Activated T-helper 1 cell treated with anti-CD3 and anti-CD28 coated beads, Interleukin-12 subunit alpha, Interleukin-12 subunit beta, Interleukin-2, Interleukin-4 antibody, amounts not matched to agents 30 ng/mL and 10 ng/mL and 1 ng/mL, durations not matched to agents 14 hours and 24 hours and 36 hours (primary cell): ENCODE data around the gene NECAP2. TPM values are rescaled to one million over a fixed set of nuclear protein-coding genes. Genes with fewer than 3 reads are reported as not detected.
"Not testable (repeated sequence)": the region's sequence is repeated elsewhere in the genome, so short reads cannot be mapped to it uniquely, and the experiment has no call there.

Source experiments
- DNase-seq: peaks from one replicate; pipeline ENCODE4 v3.0.0; 2021; ENCODE audit warnings: low spot score
- H3K27ac Mint-ChIP-seq: one replicate; pipeline ENCODE4 v1.8.0; 2021; ENCODE audit warnings: mild to moderate bottlenecking, mixed read lengths
- H3K27me3 Mint-ChIP-seq: one replicate; pipeline ENCODE4 v1.8.0; 2022; ENCODE audit warnings: mild to moderate bottlenecking, moderate library complexity, mixed read lengths; ENCODE audit not compliant: insufficient read depth
- H3K36me3 Mint-ChIP-seq: one replicate; pipeline ENCODE4 v1.8.0; 2021; ENCODE audit warnings: low read depth, mixed read lengths
- H3K4me1 Mint-ChIP-seq: one replicate; pipeline ENCODE4 v1.8.0; 2021; ENCODE audit warnings: low read depth, mixed read lengths
- H3K4me3 Mint-ChIP-seq: one replicate; pipeline ENCODE4 v1.8.0; 2021; ENCODE audit warnings: mild to moderate bottlenecking, moderate library complexity, mixed read lengths
- H3K9me3 Mint-ChIP-seq: one replicate; pipeline ENCODE4 v1.8.0; 2021; ENCODE audit warnings: mixed read lengths
- intact Hi-C: fragments of 100-400 bp; cut with micrococcal nuclease; formaldehyde crosslinking; loops from one replicate; pipeline ENCODE4 v1.15.1; 2024
- total RNA-seq: library from RNA; stranded (reverse); gene quantifications from 2 replicates; pipeline ENCODE4 v1.2.3, GENCODE V29; 2022

NECAP2 gene
- total RNA-seq, 1 donor from 2014 or later, result 81.9 TPM

DNA sequence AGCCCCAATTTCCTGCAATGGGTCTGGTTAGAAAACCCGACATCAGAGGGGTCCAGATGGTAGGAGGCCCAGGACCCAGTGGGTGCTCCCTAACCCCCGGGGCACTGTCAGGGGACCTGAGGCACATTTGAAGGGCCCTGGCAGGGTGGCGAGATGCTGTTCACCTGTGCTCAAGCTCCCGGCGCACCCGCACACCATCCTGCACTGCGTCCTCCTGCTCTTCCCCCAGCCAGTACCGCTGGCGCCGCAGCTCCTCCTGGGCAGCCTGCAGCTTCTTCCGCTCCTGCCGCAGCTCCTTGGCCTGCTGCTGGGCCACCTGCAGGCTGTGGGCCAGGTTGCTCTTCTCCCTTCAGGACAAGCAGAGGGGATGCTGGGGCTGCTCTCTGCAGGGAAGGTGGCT lies 37.6 kb downstream of the NECAP2 start:
- peaks cover 11% of the 10 kb centered on the region for H3K36me3 Mint-ChIP-seq
- no peak for DNase-seq
- intact Hi-C loops, result no loop called here
- H3K27me3 Mint-ChIP-seq, result no peaks in the 10 kb centered on the region
- no peak overlapping the region for H3K27ac Mint-ChIP-seq
- H3K9me3 Mint-ChIP-seq, result no peaks in the 10 kb centered on the region
- no peaks in the 10 kb centered on the region for H3K4me1 Mint-ChIP-seq
- H3K4me3 Mint-ChIP-seq, result no peak overlapping the region

DNA sequence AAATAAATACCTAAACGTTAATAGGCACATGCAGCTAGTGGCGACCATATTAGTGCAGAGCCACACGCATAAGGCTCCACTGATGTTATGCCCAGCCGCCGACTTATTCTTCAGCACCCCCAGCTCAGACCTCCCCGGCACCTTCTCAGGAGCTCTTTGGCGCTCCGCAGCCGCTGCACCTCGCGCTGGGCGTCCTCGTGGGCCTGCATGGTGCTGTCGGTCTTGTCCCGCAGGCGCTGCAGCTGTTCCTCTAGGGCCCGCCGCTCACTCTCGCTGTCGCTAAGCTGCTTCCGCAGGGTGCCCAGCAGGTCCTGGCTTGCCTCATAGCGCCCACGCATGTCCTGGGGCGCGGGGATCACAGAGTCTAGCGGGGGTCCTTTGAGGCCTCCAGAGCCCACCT lies 42.6 kb downstream of the NECAP2 start:
- H3K9me3 Mint-ChIP-seq, DNase-seq, intact Hi-C loops, H3K27me3 Mint-ChIP-seq, H3K4me1 Mint-ChIP-seq, H3K4me3 Mint-ChIP-seq, H3K27ac Mint-ChIP-seq: not testable (repeated sequence)
- H3K36me3 Mint-ChIP-seq, result peaks cover 11% of the 10 kb centered on the region

DNA sequence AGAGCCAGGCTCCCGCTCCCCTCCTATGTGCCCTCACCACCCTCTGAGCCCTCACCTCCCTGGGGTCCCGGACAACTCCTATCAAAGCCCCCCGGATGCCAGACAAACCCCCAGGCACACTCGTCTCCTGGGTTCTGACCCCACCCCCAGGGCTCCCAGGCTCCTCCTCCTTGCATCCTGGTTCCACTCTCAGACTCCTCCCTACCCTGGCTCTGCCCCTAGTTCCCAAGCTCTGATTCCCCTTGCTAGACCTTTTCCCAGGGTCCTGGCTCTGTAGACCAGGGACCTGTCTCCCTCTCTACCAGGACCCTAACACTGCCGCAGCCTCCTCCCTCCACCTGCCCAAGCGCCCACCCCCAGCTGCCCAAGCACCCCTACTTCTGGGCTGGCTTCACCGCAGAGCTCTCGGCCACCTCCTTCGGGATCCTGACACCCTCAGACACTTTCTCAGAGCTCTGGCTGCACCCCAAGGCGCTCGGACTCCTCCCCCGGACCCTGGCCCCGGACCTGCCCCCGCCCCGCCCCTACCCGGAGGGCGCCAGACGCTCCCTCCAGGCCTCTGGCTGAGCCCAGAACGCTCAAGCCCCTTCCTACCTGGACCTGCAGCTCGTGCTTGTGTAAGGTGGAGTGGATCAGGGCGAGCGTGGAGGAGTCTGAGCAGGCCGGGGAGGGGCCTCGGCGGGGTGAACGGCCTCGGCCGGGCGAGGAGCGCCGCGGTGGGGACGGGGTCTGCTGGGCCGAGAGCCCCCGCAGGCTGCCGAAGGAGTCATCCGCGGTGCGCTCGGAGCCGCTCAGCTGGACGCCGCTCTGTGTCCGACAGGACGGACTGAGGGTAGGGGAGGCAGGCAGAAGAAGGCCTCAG lies 43.3 kb downstream of the NECAP2 start:
- H3K27me3 Mint-ChIP-seq, H3K27ac Mint-ChIP-seq, H3K4me3 Mint-ChIP-seq, intact Hi-C loops, DNase-seq, H3K4me1 Mint-ChIP-seq, H3K9me3 Mint-ChIP-seq: not testable (repeated sequence)
- peaks cover 11% of the 10 kb centered on the region for H3K36me3 Mint-ChIP-seq

DNA sequence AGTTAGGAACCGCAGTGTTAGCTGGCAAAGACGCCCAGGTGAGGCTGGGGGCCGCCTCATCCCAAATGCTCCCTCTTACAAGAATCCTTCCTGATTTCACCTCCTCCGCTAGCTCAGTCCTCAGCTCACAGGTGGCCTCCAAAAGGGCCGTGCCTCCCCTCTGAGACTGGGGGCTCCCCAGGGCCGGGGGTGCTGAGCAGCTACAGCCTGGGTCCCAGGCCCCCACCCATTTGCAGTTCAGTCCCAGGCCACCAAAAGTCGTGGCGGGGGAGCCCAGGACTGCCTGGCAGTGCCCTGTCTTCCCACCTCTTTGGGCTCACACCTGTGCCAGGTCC lies 43.9 kb downstream of the NECAP2 start:
- Mint-ChIP-seq H3K4me3 (no peak overlapping the region), H3K9me3 (no peaks in the 10 kb centered on the region), H3K27ac (no peak overlapping the region), H3K27me3 (no peaks in the 10 kb centered on the region), H3K4me1 (no peaks in the 10 kb centered on the region), H3K36me3 (peaks cover 11% of the 10 kb centered on the region)
- no peak for DNase-seq
- intact Hi-C loops, result no loop called here

DNA sequence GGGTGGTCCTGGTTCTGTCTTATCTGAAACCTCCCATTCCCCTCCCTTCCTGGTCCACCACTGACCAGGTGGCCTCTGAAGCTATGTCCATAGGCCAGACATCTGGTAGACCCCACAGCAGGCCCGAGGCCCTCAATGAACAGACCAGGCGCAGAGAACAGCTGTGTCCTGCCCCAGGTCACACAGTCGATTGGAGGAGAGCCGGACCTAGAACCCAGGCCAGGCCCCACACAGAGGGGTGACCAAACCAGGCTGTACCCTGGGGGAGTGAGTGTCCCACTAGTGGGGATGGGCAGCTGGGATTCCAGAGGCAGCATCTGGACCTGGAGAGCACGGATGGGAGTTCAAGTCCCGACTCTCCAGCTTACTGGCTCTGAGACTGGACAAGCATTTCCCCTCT lies 44.4 kb downstream of the NECAP2 start:
- intact Hi-C loops, result no loop called here
- no peaks in the 10 kb centered on the region for H3K27me3 Mint-ChIP-seq
- H3K4me1 Mint-ChIP-seq, result no peaks in the 10 kb centered on the region

DNA sequence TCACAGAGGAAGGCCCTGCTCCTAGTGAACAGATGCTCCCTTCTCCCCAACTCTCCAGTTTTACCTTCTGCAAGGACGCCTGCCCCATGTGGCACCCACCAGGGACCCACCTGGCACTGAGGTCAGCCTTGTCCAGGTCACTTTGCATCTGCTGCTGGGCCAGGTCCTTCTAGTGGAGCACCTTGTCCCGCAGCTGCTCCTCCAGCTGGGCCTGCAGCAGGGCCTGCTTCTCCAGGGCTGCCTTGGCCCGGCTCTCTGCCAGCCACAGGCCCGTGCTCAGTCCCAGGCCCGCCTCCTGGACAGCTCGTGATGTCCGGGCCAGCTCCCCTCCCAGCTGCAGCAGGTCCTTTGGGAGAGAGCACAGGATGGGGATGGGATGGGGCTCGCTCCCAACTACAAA lies 45.8 kb downstream of the NECAP2 start:
- H3K27me3 Mint-ChIP-seq, H3K9me3 Mint-ChIP-seq, H3K4me1 Mint-ChIP-seq, H3K27ac Mint-ChIP-seq, DNase-seq, H3K36me3 Mint-ChIP-seq, intact Hi-C loops, H3K4me3 Mint-ChIP-seq: not testable (repeated sequence)

More for the DNA sequence above, 44.4 kb downstream of the NECAP2 start:
- peaks cover 11% of the 10 kb centered on the region for H3K36me3 Mint-ChIP-seq
- H3K27ac Mint-ChIP-seq, result no peak overlapping the region
- no peaks in the 10 kb centered on the region for H3K9me3 Mint-ChIP-seq
- no peak overlapping the region for H3K4me3 Mint-ChIP-seq
- DNase-seq, result no peak

DNA sequence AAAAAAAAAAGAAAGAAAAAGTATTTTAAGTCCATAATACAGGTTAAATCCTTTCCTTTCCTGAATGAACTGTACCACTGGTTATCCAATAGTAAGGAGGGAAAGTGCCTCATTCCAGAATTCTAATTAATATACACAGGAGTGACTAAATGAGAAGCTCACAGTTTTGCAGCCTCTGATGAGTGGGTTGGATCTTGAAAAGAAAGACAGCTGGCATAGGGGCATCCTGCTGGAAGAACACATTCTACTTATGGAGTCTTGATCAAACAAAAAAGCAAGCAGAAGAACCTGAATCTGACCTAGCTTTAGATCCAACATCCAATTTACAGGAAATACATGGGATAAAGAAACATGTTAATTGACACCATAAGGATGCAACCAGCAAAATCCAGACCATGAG lies 46.5 kb downstream of the NECAP2 start:
- H3K4me3 Mint-ChIP-seq, DNase-seq, intact Hi-C loops, H3K27ac Mint-ChIP-seq, H3K4me1 Mint-ChIP-seq, H3K9me3 Mint-ChIP-seq, H3K36me3 Mint-ChIP-seq, H3K27me3 Mint-ChIP-seq: not testable (repeated sequence)

DNA sequence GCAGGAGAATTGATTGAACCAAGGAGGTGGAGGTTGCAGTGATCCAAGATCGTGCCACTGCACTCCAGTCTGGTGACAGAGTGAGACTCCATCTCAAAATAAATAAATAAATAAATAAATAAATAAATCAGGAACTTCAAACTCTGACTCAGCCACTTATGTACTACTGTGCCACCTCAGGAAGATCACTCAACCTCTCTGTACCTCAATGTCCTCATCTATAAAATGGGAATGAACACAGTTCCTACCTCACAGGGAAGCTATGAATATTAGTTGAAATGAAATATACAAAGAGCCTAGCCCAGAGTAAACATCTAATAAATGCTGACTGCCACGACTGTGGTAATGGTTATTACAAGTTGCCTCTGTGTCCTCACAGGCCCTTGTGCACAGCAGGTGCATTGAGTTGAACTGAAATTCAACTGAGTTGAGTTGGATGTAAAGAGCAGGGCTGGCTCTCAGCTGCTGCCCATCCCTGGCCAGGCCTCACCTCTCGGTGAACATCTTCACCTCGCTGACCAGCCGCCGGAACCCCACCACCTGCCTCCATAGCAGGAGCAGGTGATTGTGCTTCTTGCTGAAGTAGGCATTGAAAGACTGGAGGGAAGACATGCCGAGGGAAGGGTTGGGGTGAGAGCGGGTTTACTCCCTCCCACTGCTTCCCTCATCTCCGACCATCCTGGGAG lies 48.8 kb downstream of the NECAP2 start:
- peaks cover 12% of the 10 kb centered on the region for H3K4me1 Mint-ChIP-seq
- H3K27ac Mint-ChIP-seq, H3K36me3 Mint-ChIP-seq, H3K9me3 Mint-ChIP-seq, H3K27me3 Mint-ChIP-seq, DNase-seq, H3K4me3 Mint-ChIP-seq, intact Hi-C loops: not testable (repeated sequence)

DNA sequence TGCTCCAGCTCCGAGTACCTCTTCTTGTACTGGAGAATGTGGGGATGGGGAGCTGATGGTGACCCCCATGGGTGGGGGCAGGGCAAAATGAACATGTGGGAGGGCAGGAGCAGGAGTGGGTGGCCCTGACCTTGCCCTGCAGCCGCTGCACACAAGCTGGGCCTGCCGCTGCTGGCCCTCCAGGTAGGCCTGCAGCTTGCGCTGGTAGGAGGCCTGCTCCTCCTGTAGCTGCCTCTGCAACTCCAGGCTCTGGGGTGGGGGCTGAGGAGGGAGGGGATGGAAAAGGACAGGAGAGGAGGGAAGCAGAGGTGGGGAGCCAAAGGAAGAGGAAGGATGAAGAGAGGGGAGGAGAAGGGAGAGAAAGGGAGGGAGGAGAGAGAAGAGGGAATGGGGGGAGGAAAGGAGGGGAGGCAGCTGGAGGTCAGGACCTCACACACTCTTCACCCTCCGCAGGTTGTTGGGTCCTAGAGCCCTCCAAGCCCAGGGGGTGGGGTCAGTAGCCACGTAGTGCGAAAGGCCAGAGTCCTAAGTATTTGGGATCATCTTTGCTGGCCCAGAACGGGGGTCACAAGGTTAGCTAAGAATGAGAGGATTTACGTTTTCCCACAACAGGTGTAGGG lies 50.6 kb downstream of the NECAP2 start:
- Mint-ChIP-seq H3K4me1 (peaks cover 12% of the 10 kb centered on the region), H3K27me3 (no peaks in the 10 kb centered on the region), H3K36me3 (no peaks in the 10 kb centered on the region), H3K4me3 (no peak overlapping the region), H3K27ac (no peak overlapping the region), H3K9me3 (no peaks in the 10 kb centered on the region)
- intact Hi-C loops, result no loop called here
- no peak for DNase-seq

DNA sequence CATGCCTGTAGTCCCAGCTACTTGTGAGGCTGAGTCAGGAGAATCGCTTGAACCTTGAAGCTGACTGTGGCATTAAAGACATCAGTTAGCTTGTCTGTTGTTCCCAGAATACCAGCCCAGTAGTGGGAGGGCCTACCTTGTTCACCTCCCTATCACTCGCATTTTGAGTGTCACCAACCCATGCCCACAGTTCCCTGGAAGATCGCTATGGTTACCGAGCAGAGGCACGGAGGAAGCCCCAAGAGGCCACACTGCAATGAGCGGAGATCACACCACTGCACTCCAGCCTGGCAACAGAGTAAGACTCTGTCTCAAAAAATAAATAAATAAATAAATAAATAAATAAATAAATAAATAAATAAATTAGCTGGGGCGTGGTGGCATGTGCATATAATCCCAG lies 52.4 kb downstream of the NECAP2 start:
- H3K27me3 Mint-ChIP-seq, H3K9me3 Mint-ChIP-seq, intact Hi-C loops, H3K27ac Mint-ChIP-seq, H3K36me3 Mint-ChIP-seq, DNase-seq, H3K4me3 Mint-ChIP-seq: not testable (repeated sequence)
- peaks cover 19% of the 10 kb centered on the region for H3K4me1 Mint-ChIP-seq

DNA sequence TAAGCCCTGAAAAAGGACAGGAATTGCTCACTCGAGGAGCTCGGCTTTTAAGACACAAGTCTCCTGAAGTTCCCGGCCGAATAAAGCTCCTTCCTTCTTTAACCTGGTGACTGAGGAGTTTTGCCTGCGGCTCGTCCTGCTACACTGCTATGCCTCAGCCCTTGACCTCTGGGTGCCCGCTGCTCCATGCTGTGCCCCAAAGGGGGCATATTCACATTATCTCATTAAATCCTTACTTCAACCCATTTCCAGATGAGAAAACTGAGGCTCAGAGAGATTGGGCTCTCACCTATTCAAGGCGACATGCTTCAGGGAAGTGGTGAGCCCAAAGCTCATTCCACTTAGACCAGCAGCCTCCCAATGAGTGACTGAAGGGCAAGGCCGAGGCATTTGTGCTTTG lies 53.2 kb downstream of the NECAP2 start:
- peaks cover 19% of the 10 kb centered on the region for H3K4me1 Mint-ChIP-seq
- H3K36me3 Mint-ChIP-seq, intact Hi-C loops, H3K9me3 Mint-ChIP-seq, H3K27ac Mint-ChIP-seq, DNase-seq, H3K4me3 Mint-ChIP-seq, H3K27me3 Mint-ChIP-seq: not testable (repeated sequence)

DNA sequence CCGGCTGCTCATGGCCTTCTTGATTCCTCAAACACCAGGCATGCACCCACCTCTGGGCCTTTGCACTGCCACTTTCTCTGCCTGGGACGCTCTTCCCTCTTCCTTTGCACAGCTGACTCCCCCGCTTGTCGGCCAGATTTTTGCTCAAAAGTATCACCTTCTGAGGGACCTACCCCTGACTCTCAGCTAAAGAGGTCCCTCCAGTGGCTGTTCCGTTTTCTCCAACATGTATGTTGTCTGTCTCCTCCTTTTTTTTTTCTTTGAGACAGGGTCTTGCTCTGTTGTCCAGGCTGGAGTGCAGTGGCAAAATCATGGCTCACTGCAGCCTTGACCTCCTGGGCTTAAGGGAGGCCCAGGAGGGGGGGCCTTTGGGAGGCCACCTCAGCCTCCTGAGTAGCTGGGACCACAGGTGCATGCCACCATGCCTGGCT lies 57.0 kb downstream of the NECAP2 start:
- H3K27me3 Mint-ChIP-seq, H3K36me3 Mint-ChIP-seq, DNase-seq, H3K9me3 Mint-ChIP-seq: not testable (repeated sequence)
- H3K4me3 Mint-ChIP-seq, result peak overlapping the region; percentile 83
- intact Hi-C loops, result loop anchor here (5.0 kb wide), 2 partner anchors 130 to 290 kb away; partner anchors contain the start of gene SZRD1
- H3K4me1 Mint-ChIP-seq, result peaks cover 18% of the 10 kb centered on the region
- H3K27ac Mint-ChIP-seq, result peak overlapping the region; percentile 21

DNA sequence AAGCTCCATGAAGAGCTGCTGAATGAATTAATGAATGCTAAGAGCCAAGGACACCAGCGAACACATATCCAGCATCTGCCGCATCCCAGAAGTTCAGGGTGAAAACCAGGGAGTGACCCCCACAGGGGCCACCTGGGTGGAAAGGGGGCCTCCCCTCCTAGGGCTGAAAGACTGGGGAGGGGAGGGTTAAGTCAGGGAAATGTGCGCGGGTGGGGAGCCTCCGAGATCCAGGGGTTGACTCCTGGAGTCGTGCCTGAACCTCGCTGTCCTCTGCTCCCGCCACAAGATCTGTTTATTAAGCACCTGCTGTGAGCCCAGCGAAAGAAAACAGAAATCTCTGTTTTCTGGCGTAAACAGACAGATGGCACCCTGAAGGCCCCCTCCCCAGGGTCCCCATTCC lies 57.5 kb downstream of the NECAP2 start:
- peak overlapping the region; percentile 83 for H3K4me3 Mint-ChIP-seq
- peak overlapping the region; percentile 21 for H3K27ac Mint-ChIP-seq
- not testable (repeated sequence) for H3K27me3 Mint-ChIP-seq, H3K9me3 Mint-ChIP-seq, H3K36me3 Mint-ChIP-seq, DNase-seq
- intact Hi-C loops, result loop anchor here (5.0 kb wide), 2 partner anchors 131 to 291 kb away; partner anchors contain the start of gene SZRD1
- H3K4me1 Mint-ChIP-seq, result peaks cover 12% of the 10 kb centered on the region
